Endometrial microvascular endothelial cells (primary cell): ENCODE measurements around the gene DTWD1. TPM values are rescaled to one million over a fixed set of nuclear protein-coding genes. Genes with fewer than 3 reads are reported as not detected.
"Not testable (repeated sequence)": the region's sequence is repeated elsewhere in the genome, so short reads cannot be mapped to it uniquely, and the experiment has no call there.

Experiments used
- in situ Hi-C: cut with HindIII; loops from 2 replicates; pipeline ENCODE4 v1.10.0; 2017; ENCODE audit warnings: low sequenced_read_pairs, low pct_unique_long_range_greater_than_20kb; ENCODE audit errors: inconsistent ontology term
- total RNA-seq: library from RNA; depleted of rRNA; stranded (reverse); fragments of >200 nt; gene quantifications from one replicate; pipeline ENCODE4 v1.2.3, GENCODE V29; 2015; ENCODE audit errors: inconsistent ontology term

DTWD1 gene
- total RNA-seq, 1 donor from 2014 or later, result 9.7 TPM

DNA sequence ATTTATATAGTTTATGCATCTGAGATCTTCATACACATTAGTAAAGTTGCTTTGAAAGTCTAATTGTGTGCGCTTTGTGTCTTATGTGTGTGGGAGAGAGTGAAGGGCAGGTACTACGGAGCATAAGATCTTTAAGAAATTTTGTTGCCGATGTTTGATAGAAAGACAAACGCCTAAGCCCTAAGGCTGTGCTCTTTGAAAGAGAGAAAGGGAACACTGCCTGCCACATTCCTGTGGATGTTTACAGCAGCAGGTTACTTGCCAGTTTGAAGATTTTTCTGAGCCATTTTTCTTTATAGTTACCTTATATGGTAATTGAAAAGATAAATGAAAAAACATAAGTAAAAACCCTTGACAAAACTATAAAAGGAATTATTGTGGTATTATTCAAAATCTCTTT is 17.0 kb downstream of the DTWD1 start:
- in situ Hi-C loops, result no loop called here

DNA sequence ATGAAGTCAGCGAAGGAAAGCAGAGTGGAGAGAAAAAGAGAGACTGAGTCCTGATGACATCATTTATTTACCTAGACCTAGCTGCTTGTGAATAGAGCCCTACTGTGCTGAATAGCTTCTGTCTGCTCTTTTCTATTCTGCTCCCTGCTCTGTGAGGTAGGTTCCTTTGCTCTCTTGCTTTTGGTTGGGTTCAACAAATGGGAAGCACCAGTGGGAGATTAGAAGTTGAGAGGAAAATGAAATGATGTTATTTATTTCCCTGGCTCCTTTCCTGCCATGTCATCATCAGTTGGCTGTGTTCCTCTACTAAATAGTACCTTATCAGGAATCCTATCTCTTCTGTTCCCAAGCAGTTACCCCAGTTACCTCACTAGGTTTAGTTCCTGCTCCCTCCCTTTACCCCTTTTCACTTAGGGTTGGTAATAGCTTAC is 23.5 kb downstream of the DTWD1 start:
- in situ Hi-C loops, result no loop called here

DNA sequence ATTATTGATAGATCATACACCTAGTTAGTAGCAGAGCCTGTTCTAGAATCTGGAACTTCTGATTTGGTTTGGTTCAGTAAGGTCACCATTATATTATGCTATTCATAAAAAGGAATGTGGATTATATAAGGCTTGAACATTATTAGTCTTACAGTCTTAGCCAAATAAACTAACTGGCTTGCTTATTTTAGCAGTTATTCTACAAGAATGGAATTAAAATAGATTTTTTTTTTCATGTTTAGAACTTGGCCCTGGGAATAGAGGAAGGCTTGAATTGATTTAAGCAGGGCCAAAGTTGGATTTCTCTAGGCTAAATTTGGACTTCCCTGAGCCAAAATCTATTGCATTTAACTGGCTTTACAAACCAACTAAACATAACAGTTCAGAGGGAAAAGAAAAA is 24.4 kb downstream of the DTWD1 start:
- in situ Hi-C loops, result no loop called here

DNA sequence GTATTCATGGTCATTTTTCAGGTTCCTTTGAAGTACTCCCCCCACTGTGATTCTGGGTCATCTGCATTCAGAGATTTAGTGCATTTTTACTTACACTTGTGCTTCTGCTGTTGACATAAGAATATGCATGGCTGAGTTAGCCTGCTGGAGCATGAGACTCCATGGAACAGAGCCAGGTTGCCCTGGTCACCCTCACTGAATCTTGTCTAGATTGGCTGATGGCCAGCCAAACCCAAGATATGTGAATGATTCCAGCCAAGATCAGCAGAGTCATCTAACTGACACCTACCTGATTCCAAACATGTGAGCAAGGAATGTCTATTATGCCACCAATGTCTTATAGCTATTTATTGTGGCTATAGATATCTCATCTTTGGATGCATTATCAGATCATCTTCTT is 25.1 kb downstream of the DTWD1 start:
- in situ Hi-C loops, result no loop called here

DNA sequence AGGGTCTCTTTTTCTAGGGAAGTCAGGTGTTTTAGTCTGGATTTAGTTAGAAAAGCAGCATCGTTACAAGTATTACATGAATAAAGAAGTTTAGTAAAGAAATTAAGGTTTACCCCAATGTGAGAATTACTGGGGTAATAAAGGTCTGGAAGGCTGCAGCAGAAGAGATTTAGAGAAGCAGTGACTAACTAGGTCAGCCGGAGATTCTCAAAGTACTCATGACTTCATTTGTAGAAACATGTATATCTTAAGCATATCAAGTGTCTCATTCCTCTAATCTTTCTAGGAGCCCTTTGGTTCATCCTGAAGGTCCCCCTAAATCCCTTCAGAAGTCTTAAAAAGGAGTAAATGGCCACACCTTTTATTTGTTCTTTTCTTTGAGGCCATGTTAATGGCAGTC is 26.0 kb downstream of the DTWD1 start:
- in situ Hi-C loops, result no loop called here

DNA sequence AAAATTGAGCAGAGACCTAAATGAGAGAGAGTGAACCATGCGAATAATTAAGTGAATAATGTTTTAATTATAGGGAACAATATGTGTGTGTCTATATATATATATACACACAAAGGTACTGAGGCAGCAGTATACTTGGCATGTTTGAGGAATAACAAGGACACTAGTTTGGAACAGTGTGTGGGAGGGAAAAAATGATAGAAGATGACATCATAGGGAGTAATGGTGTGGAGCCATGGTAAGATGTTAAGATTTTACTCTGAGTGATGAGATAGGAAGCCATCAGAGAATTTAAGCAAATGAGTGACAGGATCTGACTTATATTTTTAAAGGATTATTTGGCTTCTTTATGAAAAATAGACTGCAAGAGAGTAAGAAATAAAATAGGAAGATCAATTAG is 29.1 kb downstream of the DTWD1 start:
- in situ Hi-C loops, result no loop called here

DNA sequence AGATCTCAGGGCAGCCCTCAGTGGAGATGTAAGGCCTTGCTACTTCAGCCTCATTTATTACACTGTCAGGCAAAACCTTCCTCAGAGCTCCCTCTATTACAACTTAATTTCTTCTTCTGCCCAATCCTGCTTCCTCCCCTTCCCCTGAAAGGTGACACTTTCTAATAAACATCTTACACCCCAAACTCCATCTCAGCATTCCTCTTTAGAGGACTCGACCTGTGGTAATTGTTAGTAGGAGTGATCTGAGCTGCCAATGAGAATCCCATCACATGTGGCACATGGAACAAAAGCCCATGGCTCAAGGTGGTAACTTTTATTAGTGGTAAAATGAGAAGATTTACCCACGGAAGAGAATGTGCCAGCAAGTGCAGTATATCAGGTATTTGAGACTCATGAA is 29.8 kb downstream of the DTWD1 start:
- in situ Hi-C loops, result no loop called here

DNA sequence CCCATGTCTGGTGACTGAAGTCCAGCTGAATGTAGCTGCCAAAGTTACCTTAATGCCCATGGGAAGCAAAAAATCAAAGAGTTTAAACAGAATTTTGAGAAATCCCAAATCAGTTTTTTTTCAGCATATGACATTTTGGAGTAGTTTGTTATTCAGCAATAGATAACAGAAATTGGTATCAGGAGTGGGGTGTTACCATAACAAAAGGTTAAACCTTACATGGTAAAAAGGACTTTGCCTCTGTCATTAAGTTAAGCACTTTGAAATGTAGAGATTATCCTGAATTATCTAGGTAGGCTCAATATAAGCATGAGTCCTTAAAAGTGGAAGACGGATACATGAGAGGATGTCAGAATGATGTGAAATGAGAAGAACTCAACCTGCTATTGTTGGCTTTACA is 32.1 kb downstream of the DTWD1 start:
- in situ Hi-C loops, result no loop called here

DNA sequence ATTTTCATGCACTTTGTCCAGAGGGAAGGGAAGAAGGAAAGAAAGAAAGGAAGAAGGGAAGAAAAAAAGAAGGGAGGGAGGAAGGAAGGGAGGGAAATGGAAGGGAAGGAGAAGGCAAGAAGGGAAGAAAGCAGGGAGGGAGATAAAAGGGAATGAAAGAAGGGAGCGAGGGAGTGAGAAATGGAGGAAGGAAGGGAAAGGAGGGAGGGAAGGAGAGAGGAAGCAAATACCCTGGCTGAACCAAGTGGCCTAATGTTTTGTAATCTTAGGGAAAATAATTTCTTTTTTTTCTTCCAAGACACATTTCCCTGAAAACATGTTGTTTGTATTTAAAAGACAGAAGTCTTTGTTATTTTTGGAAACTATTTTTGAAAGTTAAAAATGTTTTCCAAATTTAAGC is 35.9 kb downstream of the DTWD1 start:
- in situ Hi-C loops, result no loop called here

DNA sequence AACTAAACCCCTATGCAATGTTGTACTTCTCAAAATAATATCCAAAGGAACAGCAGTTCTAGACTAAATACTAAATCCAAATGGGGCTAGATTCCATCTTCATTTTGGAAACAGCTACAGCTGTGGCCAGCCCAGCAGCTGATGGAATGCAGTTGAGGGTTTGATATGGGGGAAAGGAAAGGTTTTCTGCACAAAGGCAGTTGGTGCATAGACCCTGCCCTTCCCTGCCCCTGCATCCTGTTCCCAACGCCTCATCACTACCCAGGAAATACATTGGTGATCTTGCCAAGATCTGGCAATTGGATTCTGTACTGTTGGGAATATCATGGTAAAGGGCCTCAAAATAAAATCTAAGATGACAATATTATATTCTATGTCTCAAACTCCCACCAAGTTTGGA is 43.9 kb downstream of the DTWD1 start:
- in situ Hi-C loops, result no loop called here

DNA sequence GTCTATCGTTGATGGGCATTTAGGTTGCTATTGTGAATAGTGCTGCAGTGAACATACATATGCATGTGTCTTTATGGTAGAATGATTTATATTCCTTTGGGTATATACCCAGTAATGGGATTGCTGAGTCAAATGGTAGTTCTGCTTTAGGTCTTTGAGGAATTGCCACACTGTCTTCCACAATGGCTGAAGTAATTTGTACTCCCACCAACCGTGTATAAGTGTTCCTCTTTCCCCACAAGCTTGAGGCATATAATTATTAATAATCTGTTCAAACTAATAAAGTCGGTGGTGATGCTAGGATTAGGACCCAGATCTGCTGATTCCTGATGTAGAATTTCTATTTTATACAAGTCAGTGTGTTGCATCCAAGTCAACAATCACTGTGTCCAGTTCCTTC is 45.6 kb downstream of the DTWD1 start:
- in situ Hi-C loops, result not testable (repeated sequence)

DNA sequence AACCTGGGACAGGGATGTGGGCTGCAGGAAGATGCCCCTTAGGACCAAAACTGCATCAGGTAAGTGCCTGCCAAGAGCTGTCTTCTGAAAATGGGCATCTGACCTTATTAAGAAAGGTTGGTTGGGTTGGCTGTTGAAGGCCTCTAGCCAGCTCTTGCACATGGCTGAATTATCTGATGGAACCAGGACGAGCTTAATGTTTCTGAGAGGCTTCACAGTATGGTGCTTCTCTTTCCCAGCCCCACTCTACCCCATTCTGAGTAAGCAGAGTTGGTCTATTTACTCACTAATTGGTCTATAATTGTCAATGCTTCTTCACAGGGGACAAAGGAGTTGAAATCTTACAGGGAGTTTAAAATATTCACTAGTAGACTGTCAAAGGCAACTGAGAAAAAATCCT is 48.4 kb downstream of the DTWD1 start:
- in situ Hi-C loops, result no loop called here

DNA sequence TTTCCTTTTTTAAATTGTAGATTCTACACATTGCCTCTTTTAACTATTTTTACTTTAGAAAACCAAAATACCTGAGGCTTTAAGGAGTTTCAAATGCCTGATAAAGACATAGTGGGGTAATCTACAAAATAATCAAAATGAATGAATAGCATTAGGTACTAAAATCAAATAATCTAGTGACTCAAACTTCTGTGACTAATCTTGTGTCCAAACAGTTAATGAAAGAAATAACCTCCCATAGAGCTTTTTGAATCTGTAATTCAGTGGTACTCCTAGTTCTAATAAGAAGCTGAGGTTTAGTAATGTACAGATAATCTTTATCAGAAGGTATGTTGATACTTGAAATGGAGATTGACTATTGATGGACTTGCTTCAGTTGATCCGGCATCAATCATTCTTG is 53.0 kb downstream of the DTWD1 start:
- in situ Hi-C loops, result no loop called here

DNA sequence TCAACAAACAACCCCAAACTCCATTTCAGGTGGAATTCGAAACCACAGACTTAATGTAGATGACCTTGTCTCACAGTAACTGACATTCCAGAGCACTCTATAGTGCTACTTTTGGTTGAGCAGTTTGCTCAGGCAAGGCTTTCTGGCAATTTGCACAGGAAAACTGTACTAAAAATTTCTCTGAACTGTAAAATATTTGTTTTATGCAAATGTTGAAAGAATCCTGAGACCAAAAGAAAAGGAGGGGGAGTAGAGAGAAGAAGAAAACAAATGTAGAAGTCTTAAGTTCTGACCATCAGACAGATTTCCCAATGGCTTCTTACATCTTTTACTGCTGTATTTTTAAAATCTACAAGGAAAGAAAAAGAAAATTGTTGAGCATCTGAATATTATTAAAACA is 53.5 kb downstream of the DTWD1 start:
- in situ Hi-C loops, result no loop called here

DNA sequence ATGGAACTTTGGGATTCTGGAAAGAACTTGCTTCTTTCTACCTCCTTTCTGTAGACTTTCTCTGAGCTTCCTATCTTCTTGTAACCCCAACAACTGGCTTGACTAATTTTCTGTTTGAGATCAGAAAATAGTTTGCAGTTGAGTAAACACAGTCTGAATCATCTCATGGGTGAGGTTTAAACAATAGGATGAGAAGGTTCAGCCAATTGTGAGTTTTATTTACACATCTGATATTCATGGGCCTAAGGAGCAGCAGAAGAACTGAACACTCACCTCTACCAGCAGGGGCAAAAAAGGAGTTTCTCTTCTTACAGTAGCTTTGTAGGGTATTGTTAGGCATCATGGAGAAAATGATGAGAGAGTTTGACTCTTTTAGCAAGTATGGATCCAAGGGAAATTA is 54.2 kb downstream of the DTWD1 start:
- in situ Hi-C loops, result no loop called here

DNA sequence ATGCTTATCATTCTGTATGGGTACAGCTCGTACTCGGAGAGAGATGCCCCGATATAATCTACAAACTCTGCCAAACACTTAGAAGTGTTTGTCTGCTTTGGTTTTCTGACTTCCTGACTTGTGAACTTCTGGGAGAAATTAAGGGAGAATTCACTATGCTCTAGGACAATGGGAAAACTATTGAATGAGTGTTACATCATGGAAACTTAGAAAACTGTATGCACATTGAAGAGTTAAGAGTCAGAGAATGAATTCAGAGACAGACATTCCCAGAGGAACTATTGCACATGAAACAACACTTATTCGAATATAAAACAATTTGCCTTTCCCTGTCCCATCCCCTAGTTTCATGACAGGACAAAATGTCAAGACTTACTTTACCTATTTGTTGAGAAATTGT is 57.8 kb downstream of the DTWD1 start:
- in situ Hi-C loops, result no loop called here

DNA sequence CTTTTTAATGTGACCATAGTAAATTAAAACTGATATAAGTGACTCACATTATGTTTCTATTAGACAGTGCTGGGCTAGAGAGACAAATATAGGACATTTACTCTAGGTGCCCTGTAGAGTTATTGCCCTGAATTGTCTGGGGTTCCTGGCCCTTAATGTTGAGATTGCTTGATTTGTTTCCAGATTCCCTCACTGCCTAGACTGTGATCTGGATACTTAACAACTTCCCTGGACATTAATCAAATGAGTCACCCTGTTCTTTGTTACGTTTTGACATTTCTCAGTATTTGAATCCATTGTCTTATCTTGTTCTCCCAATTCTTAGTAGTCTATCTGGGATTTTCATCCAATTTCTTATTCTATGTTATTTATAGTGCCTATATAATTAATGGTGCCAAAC is 65.8 kb downstream of the DTWD1 start:
- in situ Hi-C loops, result no loop called here

DNA sequence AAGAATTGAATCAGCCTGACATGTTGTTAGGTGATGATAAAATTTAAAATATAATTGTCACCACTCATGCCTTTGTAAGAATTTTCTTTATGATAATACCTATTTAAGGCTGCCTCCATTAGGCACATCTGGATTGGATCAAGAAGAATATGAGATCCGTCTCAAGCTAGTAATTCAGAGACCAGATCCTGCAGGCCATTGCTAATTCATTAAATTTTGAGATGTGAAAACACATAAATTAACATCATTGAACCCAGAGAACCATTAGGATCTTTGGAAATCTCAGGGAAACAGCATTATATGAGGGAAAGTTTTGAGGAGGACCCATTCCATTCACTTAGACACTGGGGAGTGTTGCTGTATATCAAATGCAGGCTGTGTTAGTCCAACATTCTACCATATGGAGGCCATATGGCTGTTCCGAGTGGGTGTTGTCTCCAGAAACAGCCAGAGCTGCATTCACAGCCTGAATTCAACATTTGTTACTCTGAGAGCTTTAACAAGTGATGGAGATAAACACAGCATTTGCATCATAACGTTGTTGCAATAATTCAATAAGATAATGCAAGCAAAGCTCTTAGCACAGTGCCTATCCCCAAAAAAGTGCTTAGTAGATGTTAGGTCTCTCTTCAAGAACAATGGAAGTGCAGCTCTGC is 67.4 kb downstream of the DTWD1 start:
- in situ Hi-C loops, result no loop called here

DNA sequence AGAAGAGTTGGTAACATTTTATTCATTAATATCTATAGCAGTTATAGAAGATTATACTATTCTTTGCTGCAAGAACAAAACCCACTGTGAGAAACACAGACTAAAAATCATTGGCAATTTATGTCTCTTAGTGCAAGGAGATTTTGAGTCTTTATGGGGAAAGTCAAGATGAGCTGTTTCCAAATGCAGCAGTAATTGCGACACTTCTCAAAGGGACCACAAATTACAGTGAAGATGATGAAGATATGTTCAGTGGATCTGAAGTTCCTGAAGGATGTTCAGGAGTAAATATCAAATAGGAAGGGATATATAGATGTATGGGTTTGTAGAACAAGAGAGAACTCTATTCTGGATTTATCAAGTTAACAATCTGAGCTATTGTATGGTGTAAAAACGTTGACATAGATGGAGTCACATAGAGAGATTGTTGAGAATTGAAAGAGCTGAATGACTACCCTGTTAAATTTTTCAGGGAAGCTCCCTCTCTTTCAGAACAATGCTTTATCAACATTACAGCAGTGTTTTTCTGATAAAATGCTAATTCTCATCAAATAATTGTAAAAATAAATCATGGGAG is 71.8 kb downstream of the DTWD1 start:
- in situ Hi-C loops, result no loop called here

DNA sequence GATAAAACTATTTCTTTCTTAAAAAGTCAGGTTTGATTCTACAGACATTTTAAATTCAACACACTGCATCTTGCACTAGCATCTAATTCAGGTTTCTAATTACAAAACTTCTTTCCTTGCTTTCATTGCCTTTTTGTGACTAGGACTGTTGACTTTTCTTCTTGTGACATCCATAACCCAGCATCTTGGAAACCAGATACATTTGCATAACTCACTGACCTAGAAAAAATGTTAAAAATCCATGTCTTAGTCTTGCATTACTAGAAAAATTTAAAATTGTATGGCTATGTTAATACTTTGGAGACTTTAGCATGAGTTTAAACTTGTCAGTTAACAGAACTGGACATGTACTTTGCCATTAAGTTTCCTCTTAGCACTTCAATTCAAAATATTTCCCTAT is 72.7 kb downstream of the DTWD1 start:
- in situ Hi-C loops, result no loop called here

DNA sequence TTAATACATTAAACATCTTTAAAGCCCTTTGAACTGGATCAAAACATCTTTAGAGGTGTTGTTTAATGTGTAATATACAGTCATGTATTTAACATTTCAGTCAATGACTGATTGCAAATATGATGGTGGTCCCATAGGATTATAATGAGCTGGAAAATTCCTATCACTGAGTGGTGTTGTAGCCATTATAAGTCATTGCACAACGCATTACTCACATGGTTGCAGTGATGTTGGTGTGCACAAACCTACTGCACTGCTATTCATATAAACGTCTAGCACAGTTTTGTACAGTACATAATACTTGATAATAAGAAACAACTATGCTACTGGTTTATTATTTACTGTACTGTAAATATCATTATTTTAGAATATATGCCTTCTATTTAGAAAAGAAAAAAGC is 75.6 kb downstream of the DTWD1 start:
- in situ Hi-C loops, result no loop called here
